CD4-positive, alpha-beta T cell treated with Interleukin-12 subunit alpha and Interleukin-12 subunit beta, for 1 hour (primary cell): ENCODE results near the gene TLR9.

ENCODE experiments used
- DNase-seq: peaks from one replicate; pipeline ENCODE4 v3.0.0-alpha.2; 2020

Gene TLR9

DNA sequence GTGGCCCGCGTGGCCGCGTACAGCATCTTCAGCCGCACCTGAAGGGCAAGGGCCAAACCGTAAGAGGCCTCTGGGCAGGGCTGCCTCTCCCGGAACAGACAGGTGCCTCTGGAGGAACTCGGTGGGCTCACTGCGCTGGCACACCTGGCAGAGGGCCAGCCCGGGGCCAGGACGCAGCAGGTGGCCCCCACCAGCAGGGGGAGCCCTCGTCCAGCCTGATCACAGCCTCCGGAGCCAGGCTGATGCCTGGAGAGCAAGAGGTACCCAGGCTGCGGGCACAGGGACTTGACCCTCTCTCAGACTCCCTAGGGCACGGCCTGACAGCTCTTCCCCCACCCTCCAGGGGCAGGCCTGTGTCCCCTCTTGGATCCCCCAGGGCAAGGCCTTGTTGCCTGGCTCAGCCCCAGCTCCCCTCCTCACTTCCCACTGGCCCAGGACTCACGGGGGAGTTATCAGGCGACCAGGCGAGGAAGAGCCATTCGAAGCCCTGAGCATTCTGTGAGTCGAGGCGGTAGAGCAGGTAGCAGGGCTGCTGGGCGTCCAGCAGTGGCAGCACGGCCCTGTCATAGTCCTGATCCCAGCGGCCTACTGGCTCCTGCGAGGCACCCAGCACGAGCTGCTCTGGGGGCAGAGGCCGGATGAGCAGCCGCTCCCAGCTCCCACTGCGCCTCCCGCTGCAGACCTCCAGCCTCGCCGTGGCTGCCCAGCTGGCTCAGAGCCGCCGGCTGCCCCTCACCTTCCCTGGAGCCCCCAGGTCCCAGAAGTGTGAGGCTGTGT, 6.2 kb upstream of the TLR9 start:
- peak; percentile 88 for DNase-seq

- no peak for DNase-seq
These were observed 5.5 kb upstream of the TLR9 start for GRCh38 chr3:52230889-52231499.

- no peak for DNase-seq
These were observed 5.0 kb upstream of the TLR9 start for GRCh38 chr3:52230461-52230860.

- DNase-seq = no peak
These were observed 4.2 kb upstream of the TLR9 start for GRCh38 chr3:52229656-52230055.

GRCh38 chr3:52228751-52229291, 3.4 kb upstream of the TLR9 start:
- DNase-seq = no peak

- DNase-seq = no peak
These were observed 2.8 kb upstream of the TLR9 start for GRCh38 chr3:52228266-52228665.

GRCh38 chr3:52227766-52228165, 2.3 kb upstream of the TLR9 start:
- no peak for DNase-seq

DNA sequence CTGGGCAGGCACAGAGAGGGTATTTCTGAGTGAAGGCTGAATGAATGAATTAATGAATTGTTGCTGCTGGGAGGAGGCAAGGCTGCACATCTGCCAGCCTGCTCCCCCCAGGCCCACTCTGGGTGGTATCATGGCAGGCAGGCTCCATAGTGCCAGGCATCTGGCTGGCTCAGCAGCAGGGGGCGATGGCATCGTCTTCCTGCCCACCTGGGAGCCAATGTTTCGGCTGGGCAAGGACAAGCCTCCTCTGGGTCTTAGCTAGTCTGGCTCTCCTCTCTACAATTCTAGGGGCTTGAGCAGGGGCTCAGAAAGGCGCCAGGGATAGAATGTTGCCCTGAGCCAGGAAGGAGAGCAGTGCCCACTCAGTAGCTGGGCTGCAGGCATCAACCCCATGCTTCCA, 1.7 kb upstream of the TLR9 start:
- DNase-seq = no peak

DNA sequence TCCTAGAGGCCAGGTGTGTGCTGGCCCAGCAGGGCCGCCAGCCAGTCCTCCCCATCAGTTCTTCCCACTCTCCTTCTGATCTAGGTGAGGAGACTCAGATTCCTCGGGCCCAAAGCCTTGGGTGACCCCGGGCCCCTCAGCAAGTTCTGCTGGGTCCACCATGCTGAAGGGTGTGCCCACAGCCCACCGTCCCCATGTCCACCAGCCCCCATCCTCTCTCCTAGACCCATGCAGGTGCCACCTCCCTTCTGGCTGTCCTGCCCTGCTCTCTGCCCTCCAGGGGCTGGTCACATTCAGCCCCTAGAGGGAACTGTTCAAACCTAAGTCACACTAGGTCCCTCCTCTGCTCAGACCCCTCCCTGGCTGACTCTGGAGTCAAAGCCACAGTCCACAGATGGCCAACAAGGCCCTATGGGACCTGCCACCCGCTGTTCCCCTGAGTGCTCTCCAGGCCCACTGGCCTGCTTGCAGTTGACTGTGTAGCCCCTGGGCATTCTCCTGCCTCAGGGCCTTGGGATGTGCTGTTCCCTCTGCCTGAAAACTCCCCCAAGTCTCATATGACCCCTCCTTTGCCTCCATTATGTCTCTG, 878 bp upstream of the TLR9 start:
- DNase-seq = no peak

GRCh38 chr3:52223449-52224408, 1.7 kb downstream of the TLR9 start:
- DNase-seq = no peak

DNA sequence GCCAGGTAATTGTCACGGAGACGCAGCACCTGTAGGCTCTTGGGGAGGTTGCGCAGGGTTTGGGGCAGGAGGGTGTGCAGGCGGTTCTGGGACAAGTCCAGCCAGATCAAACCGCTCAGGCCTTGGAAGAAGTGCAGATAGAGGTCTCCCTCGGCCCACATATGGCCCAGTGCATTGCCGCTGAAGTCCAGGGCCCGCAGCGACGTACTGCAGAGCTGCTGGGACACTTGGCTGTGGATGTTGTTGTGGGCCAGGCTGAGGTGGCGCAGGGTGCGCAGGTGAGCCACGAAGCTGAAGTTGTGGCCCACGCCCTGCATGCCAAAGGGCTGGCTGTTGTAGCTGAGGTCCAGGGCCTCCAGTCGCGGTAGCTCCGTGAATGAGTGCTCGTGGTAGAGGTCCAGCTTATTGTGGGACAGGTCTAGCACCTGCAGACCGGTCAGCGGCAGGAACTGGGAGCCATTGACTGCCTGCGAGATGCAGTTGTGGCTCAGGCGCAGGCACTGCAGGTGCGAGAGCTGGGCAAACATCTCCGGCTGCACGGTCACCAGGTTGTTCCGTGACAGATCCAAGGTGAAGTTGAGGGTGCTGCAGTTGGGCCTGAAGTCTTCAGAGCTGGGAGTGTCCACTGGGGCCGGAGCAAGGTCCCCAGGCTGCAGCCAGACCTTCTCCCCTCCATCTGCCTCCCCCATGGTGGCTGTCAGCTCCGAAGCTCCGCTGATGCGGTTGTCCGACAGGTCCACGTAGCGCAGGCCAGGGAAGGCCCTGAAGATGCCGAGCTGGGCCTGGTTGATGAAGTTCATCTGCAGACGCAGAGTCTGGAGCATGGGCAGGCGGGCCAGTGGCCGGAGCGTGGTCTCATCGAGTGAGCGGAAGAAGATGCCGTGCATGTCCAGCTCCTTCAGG, 2.9 kb downstream of the TLR9 start:
- no peak for DNase-seq

DNA sequence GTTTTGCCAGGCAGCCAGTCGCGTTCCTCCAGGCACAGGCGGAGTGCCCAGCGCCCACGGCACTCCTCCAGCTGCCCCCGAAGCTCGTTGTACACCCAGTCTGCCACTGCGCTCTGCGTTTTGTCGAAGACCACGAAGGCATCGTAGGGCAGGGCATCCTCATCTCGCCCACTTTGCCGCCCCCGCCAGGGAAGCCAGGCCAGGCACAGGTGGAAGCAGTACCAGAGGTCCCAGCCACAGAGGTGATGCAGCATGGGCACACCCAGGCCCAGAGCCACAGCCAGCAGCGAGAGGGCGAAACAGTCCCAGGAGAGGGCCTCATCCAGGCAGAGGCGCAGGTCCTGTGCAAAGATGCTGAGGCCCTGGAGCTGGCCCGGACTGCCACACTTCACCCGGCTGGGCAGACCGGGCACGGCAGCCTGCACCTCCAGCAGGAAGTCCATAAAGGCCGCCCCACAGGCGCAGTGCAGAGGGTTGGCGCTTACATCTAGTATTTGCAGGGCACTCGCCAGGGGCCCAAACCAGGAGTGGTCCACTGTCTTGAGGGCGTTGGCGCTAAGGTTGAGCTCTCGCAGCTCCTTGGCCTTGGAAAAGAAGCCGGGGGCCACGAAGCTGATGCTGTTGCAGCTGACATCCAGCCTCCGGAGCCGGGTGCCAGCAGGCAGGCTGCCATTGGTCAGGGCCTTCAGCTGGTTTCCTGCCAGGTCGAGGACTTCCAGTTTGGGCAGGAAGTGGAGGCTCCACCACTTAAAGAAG, 3.7 kb downstream of the TLR9 start:
- peak; percentile 70 for DNase-seq

DNA sequence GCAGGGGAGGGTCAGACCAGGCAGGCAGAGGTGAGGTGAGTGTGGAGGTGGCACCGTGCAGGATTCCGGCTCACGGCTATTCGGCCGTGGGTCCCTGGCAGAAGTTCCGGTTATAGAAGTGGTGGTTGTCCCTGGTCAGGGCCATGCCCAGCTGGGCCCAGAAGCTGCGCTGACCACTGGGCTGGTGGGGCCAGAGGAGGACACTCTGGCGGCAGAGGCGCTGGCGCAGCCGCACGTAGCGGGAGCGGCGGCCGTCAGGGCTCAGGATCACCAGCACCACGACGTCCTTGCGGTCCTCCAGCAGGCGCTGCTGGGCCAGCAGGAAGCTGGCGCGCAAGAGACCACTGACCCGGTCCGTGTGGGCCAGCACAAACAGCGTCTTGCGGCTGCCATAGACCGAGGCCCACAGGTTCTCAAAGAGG, 4.3 kb downstream of the TLR9 start:
- no peak for DNase-seq

- peak; percentile 87 for DNase-seq
These were observed 4.9 kb downstream of the TLR9 start for GRCh38 chr3:52220380-52221026.

DNA sequence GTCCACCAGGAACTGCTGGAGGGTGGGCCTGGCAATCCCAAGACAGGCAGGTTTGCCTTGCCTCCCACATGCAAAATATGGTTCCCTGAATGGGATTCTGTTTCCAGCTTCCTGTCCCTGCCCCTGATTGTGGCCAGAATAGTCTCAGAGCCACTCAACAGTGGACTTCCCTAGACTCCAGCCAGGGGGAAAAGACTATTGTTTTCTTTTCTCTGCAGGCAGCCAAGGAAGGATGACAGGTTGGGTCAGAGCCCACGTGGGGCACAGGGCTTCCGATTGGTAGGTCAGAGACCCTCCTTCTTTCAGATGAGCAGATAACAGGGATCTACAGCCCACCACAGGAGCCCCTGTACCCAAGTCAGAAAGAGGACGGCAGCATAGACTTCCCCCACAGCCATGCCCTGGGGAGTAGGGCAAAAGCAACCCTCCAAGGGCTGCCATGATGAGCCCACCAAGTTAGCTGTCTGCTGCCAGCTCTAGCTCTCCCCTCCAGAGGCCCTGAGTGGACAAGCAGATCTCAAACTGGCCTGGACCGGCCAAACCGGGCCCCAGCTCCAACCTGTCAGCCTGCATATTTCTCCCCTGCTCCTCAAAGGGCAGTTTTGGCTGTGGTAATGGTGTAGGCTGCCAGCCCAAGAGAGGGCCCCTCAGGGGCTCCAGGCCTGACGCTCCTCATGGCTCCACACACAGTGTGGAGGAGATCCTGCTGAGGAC, 6.4 kb downstream of the TLR9 start:
- DNase-seq = no peak

- DNase-seq = peak; percentile 40
These were observed 7.0 kb downstream of the TLR9 start for GRCh38 chr3:52218454-52218853.

- DNase-seq = no peak
These were observed 7.4 kb downstream of the TLR9 start for GRCh38 chr3:52218026-52218425.

DNA sequence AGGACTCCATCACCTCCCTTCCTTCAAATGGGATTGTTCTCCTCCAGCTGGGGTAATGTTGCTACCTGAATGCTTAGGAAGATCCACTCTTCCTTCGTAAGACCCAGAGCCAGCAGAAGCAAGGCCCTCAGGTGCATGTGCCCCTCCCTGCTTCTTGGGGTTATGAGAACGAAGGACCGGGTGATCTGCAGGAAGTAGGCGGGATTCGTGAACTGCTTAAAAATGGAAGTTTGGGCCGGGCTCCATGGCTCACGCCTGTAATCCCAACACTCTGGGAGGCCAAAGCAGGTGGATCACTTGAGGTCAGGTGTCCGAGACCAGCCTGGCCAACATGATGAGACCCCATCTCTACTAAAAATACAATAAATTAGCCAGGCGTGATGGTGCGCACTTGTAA, 8.0 kb downstream of the TLR9 start:
- peak; percentile 20 for DNase-seq

DNA sequence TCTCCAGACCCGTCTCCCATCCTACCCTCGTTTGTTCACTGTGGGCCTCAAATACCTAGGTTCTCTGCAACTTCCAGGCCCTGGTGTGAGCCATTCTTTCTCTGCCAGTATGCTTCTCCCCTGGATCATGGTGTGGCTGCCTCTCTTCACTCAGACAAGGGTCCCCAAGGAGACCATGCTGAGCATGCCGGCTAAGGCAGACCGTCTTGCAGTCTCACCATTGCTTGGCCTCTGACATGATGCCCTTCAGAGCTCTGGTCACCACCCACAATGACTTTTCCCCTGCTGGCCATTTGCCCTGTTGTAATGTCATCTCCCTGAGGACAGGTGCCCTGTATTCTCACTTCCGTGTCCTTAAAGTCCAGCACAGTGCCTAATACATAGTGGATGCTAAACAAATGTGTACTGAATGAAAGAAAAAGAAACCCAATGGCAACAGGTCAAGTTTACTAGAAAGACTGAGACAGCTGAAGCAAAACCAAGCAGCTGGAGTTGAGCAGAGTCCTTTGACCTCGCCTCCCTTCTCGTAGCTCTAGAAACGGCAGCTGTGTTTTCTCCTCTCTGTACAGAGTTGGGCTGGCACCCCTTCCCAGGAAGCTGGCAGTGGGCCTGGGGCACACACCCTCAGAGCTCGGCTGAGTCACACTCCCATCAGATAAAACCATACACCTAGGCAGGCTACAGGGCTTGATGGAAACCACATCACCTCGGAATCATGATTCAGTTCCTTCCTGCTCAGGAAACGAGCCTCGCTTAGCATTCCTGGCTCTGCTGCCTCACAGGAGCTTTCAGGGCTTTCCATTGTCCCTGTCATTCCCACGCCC, 8.6 kb downstream of the TLR9 start:
- DNase-seq = peak; percentile 64
